Pancreas (tissue), 10 donors: ENCODE data around the gene ANKRD33B. TPM values are rescaled to one million over a fixed set of nuclear protein-coding genes. Genes with fewer than 3 reads are reported as not detected.

Experiments used
- ATAC-seq, 4 donors: fragments of 200-7000 bp; cut with Tn5 transposase; one replicate each; pipeline versions ENCODE4 v1.8.0 to v1.9.1; 2020; ENCODE audit warnings: mild to moderate bottlenecking in 4 of 4, moderate library complexity in 4 of 4
- DNase-seq, 6 donors: peaks; one replicate each; pipeline ENCODE4 v3.0.0-alpha.2; 2020
- FAIRE-seq: peaks from 2 replicates; lab custom pipeline; 2012; peaks lifted over from hg19 to GRCh38; lab: Jason Lieb, UNC
- H3K27ac ChIP-seq, 4 donors: fragments of 200-600 bp; sonication (generic); 1 replicate in 3 of 4; 2 replicates in 1 of 4; pipeline versions ENCODE4 v1.5.0 to v1.8.0; 2020
- H3K27me3 ChIP-seq, 4 donors: fragments of 200-600 bp; one replicate each; pipeline ENCODE4 v1.8.0; 2021
- H3K36me3 ChIP-seq, 3 donors: fragments of 200-600 bp; sonication (generic) in 1 of 3; one replicate each; pipeline versions ENCODE4 v1.5.0 to v1.8.0; 2020 to 2021
- H3K4me1 ChIP-seq, 3 donors: fragments of 200-600 bp; one replicate each; pipeline ENCODE4 v1.8.0; 2021
- H3K4me3 ChIP-seq, 4 donors: fragments of 200-600 bp; sonication (generic) in 2 of 4; one replicate each; pipeline versions ENCODE4 v1.5.0 to v1.8.0; 2020 to 2021
- H3K9me3 ChIP-seq, 4 donors: fragments of 200-600 bp; one replicate each; pipeline ENCODE4 v1.8.0; 2021
- WGBS, 2 donors: extraction: QIAGEN DNeasy Blood & Tissue Kit; methylation state at CpG; one replicate each; pipeline ENCODE4 v1.1.7; 2013; 5-methylcytosine and 5-hydroxymethylcytosine counted together
- intact Hi-C, 3 donors: fragments of 100-400 bp; cut with DNase I; formaldehyde crosslinking; loops; one replicate each; pipeline versions ENCODE4 v1.11.1 to v1.14.2; 2022
- polyA plus RNA-seq, 2 donors: library from polyadenylated mRNA; stranded (reverse); fragments of 200-250 nt; gene quantifications; one replicate each; pipeline ENCODE4 v1.2.3, GENCODE V29; 2013
- total RNA-seq, 6 donors: library from RNA; stranded (reverse); fragmentation: NEBNext Ultra II Directional in 4 of 6; extraction: Animal tissue kit (Norgen Biotek cat#: 25700) in 4 of 6; gene quantifications; one replicate each; pipeline versions ENCODE4 v1.2.1 to v1.2.4, GENCODE V29; 2021 to 2023
- TF ChIP-seq, protein P1 (sequence below), 4 donors: fragments of 200-600 bp; sonication (generic) in 3 of 4; IDR thresholded peaks; one replicate each; pipeline versions ENCODE4 v1.5.0 to v1.8.0; 2021; ENCODE audit warnings: antibody characterized with exemption in 4 of 4
- donor health status: healthy with polysubstance abuse.
- donor health status: DM: no; HTN: no; CAD: no; lungs with moderate emphysema.
- donor health status: DM: no; HTN: no; CAD: no.
- donor health status: control.
- donor health status: control.
- donor health status: Bipolar disorder and iron deficiency.
- donor health status: DM: yes; HTN: yes; CAD: no.
- donor health status: DM: no; HTN: no; CAD: no.
- donor health status: DM: no; HTN: no; CAD: no.
- donor health status: DM: yes; HTN: yes; CAD: no.

Gene ANKRD33B
- total and polyA plus RNA-seq, 8 donors = 0.57 to 2.7 (median 1.1) TPM

DNA sequence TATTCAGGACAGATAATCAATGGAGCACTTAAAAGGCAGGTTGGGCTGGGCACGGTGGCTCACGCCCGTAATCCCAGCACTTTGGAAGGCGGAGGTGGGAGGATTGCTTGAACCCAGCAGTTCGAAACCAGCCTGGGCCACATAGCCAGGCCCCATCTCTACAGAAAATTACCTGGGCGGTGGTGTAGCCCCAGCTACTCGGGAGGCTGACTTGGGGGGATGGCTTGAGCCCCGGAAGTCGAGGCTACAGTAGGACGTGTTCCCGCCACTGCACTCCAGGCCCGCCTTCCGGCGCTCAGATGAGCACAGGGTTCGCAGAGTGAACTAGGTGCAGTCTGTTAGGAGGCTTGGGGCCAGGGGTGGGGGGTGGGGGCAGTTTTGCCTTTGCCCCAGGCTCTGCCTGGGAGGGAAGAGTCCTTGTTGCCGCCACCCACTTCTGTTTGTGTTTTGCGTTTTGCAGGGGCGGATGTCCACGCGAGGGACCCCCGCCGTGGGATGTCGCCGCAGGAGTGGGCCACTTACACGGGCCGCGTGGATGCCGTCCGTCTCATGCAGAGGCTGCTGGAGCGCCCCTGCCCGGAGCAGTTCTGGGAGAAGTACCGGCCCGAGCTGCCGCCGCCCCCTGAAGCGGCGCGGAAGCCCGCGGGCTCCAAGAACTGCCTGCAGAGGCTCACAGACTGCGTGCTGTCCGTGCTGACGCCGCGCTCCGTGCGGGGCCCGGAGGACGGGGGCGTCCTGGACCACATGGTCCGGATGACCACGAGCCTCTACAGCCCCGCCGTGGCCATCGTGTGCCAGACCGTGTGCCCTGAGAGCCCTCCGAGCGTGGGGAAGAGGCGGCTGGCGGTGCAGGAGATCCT lies 85.2 kb downstream of the ANKRD33B start:
- no peaks in the 10 kb centered on the region for H3K36me3 ChIP-seq
- no peak for DNase-seq
- no peak for FAIRE-seq
- peak in 2 of 4 donors; percentile 20 to 33 for ATAC-seq
- intact Hi-C loops = no loop called here
- H3K9me3 ChIP-seq = no peaks in the 10 kb centered on the region
- 42% methylated on average over 56 to 60 of the region's 60 CpGs for WGBS, 2 donors
- TF ChIP-seq, protein P1, sequence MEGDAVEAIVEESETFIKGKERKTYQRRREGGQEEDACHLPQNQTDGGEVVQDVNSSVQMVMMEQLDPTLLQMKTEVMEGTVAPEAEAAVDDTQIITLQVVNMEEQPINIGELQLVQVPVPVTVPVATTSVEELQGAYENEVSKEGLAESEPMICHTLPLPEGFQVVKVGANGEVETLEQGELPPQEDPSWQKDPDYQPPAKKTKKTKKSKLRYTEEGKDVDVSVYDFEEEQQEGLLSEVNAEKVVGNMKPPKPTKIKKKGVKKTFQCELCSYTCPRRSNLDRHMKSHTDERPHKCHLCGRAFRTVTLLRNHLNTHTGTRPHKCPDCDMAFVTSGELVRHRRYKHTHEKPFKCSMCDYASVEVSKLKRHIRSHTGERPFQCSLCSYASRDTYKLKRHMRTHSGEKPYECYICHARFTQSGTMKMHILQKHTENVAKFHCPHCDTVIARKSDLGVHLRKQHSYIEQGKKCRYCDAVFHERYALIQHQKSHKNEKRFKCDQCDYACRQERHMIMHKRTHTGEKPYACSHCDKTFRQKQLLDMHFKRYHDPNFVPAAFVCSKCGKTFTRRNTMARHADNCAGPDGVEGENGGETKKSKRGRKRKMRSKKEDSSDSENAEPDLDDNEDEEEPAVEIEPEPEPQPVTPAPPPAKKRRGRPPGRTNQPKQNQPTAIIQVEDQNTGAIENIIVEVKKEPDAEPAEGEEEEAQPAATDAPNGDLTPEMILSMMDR (IDR thresholded peaks at IDR 0.05) = no peak
- peaks cover 0 to 11% (median 0%) of the 10 kb centered on the region in 4 donors for H3K27me3 ChIP-seq
- H3K27ac ChIP-seq = no peak overlapping the region
- no peaks in the 10 kb centered on the region for H3K4me1 ChIP-seq
- peak overlapping the region in 1 of 4 donors; percentile 17 for H3K4me3 ChIP-seq

DNA sequence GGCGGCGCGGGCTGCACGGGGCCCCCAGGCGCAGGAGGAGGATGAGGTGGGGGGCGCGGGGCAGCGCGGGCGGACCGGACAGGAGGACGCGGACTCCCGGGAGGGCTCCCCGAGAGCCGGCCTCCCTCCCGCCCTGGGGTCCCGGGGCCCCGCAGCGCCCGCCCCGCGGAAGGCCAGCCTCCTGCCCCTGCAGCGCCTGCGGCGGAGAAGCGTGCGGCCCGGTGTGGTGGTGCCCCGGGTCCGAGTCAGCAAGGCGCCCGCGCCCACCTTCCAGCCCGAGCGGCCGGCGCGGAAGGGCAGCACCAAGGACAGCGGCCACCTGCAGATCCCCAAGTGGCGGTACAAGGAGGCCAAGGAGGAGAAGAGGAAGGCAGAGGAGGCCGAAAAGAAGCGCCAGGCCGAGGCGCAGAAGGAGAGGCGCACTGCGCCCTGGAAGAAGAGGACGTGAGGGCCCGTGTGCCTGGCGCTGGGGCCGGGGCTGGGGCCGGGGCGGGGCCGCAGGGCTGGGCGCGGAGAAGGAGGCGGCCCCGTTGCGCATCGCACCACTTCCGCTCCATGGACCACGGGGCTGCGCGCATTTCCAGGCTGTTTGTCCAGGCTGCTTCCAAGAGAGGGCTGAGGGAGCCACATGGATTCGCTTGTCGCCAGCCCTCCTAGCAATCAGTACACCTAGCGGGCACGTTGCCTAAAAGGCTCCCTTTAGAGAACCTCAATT lies 86.0 kb downstream of the ANKRD33B start:
- 31 to 36% methylated on average over 63 to 68 of the region's 68 CpGs for WGBS, 2 donors
- no peaks in the 10 kb centered on the region for H3K4me1 ChIP-seq
- no peaks in the 10 kb centered on the region for H3K9me3 ChIP-seq
- TF ChIP-seq, protein P1 (IDR thresholded peaks at IDR 0.05) = no peak
- ATAC-seq (peak in 3 of 4 donors; percentile 70 to 77 (median 75)), DNase-seq (no peak), FAIRE-seq (no peak)
- peak overlapping the region in 1 of 4 donors; percentile 17 for H3K4me3 ChIP-seq
- no peaks in the 10 kb centered on the region for H3K36me3 ChIP-seq
- peaks cover 0 to 11% (median 0%) of the 10 kb centered on the region in 4 donors for H3K27me3 ChIP-seq
- intact Hi-C loops = no loop called here
- no peak overlapping the region for H3K27ac ChIP-seq

DNA sequence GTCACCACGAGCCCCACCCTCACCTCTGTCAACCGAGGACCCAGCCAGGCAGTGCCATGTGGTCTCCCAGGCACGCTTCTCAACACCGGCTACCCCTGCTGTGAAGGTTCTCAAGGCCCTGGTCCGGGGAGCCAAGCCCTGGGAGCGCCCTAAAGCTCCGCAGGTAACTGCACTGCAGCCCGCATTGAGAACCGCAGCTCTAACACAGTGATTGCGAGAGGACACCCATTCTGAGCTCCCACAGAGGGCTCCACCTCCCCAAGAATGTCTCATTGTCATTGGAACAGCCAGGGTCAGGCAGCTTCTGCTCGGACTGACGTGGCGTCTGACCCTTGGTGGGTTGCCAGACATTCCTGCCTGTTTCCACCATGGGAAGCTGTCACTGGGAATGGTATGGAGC lies 88.3 kb downstream of the ANKRD33B start:
- ATAC-seq (no peak), DNase-seq (no peak), FAIRE-seq (no peak)
- Histone ChIP-seq H3K4me3 (no peak overlapping the region), H3K4me1 (no peaks in the 10 kb centered on the region), H3K27me3 (peaks cover 0 to 11% (median 0%) of the 10 kb centered on the region in 4 donors), H3K36me3 (no peaks in the 10 kb centered on the region), H3K9me3 (no peaks in the 10 kb centered on the region), H3K27ac (no peak overlapping the region)
- TF ChIP-seq, protein P1 (IDR thresholded peaks at IDR 0.05) = no peak
- intact Hi-C loops = no loop called here
- 78 to 83% methylated on average over 13 of the region's 13 CpGs for WGBS, 2 donors

DNA sequence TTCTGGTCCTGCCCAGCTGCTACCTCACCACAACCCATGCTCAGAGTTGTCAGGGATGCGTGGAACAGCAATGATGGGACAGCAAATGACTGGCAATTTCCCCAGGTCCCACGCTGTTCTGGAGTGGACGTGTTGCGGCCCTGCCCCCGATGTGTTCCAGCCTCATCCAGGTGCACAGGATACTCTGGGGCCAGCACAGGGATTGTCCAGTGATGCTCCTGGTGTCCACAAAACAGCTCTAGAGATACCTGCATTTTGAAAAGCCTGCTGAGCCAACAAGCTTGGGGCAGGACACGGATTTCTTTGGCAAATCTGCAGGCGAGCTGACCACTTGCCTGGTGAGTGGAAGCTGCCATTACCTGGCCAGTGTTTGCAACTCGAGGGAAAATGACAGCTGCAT lies 88.7 kb downstream of the ANKRD33B start:
- H3K4me3 ChIP-seq = no peak overlapping the region
- peaks cover 0 to 11% (median 0%) of the 10 kb centered on the region in 4 donors for H3K27me3 ChIP-seq
- TF ChIP-seq, protein P1 (IDR thresholded peaks at IDR 0.05) = no peak
- DNase-seq = no peak
- no peak for FAIRE-seq
- WGBS, 2 donors = 77 to 78% methylated on average over 8 of the region's 8 CpGs
- ATAC-seq = no peak
- H3K9me3 ChIP-seq = no peaks in the 10 kb centered on the region
- H3K4me1 ChIP-seq = no peaks in the 10 kb centered on the region
- intact Hi-C loops = no loop called here
- no peak overlapping the region for H3K27ac ChIP-seq
- no peaks in the 10 kb centered on the region for H3K36me3 ChIP-seq
